ENCODE measurements around the gene PARP16.

PARP16 gene

GRCh38 chr15:65333148-65333820 is 46.6 kb upstream of the PARP16 start:
- no peak for DNase-seq
- Histone ChIP-seq H3K27me3 (ENCODE audit: insufficient read depth, low read length) (no peaks in the 10 kb centered on the region), H2AK5ac (ENCODE audit: low read length) (no peak overlapping the region), H2AFZ (ENCODE audit: insufficient read depth, low read length, poor library complexity) (no peak overlapping the region), H3K23ac (ENCODE audit: low read length) (no peak overlapping the region), H3K14ac (ENCODE audit: low read length) (no peak overlapping the region), H3K36me3 (ENCODE audit: control insufficient read depth in 1 of 2, insufficient read depth in 2 of 2, low read length in 2 of 2) (peaks cover 54 to 62% of the 10 kb centered on the region in 2 experiments), H4K12ac (ENCODE audit: low read depth, low read length) (no peak overlapping the region), H4K91ac (ENCODE audit: low read depth, low read length) (no peak overlapping the region), H3K79me1 (ENCODE audit: low read length) (no peaks in the 10 kb centered on the region), H3K9me3 (ENCODE audit: insufficient read depth, low read depth, low read length) (peaks cover 2% of the 10 kb centered on the region), H3K9ac (ENCODE audit: low read length) (no peak overlapping the region), H3K4me1 (ENCODE audit: control insufficient read depth in 1 of 2, insufficient read depth in 2 of 2, low read length in 2 of 2) (peaks cover 16 to 34% of the 10 kb centered on the region in 2 experiments), H3K79me2 (ENCODE audit: control insufficient read depth, insufficient read depth, low read length, poor library complexity) (peaks cover 2% of the 10 kb centered on the region), H2BK5ac (ENCODE audit: low read depth, low read length, poor library complexity) (no peak overlapping the region), H3K4me3 (ENCODE audit: low read depth, low read length) (no peak overlapping the region), H3K4ac (ENCODE audit: low read depth, low read length) (no peak overlapping the region), H3K18ac (ENCODE audit: low read length) (no peak overlapping the region), H4K8ac (ENCODE audit: low read depth, low read length) (no peak overlapping the region), H2BK12ac (ENCODE audit: low read length) (no peak overlapping the region), H3K27ac (ENCODE audit: low read depth, low read length) (no peak overlapping the region), H2BK120ac (ENCODE audit: insufficient read depth, low read length, poor library complexity) (no peak overlapping the region), H3K4me2 (ENCODE audit: low read length) (no peak overlapping the region)
- no CpG with 5 or more reads among the region's 16 CpGs for WGBS (ENCODE audit: extremely low coverage, insufficient coverage, insufficient read length)

GRCh38 chr15:65332391-65333147 is 45.9 kb upstream of the PARP16 start:
- Histone ChIP-seq H4K12ac (ENCODE audit: low read depth, low read length) (no peak overlapping the region), H3K79me2 (ENCODE audit: control insufficient read depth, insufficient read depth, low read length, poor library complexity) (peaks cover 2% of the 10 kb centered on the region), H3K9me3 (ENCODE audit: insufficient read depth, low read depth, low read length) (peaks cover 2% of the 10 kb centered on the region), H3K4me1 (ENCODE audit: control insufficient read depth in 1 of 2, insufficient read depth in 2 of 2, low read length in 2 of 2) (peaks cover 14 to 29% of the 10 kb centered on the region in 2 experiments), H3K4me3 (ENCODE audit: low read depth, low read length) (no peak overlapping the region), H3K27me3 (ENCODE audit: insufficient read depth, low read length) (no peaks in the 10 kb centered on the region), H3K4me2 (ENCODE audit: low read length) (no peak overlapping the region), H2AK5ac (ENCODE audit: low read length) (no peak overlapping the region), H4K91ac (ENCODE audit: low read depth, low read length) (no peak overlapping the region), H2BK120ac (ENCODE audit: insufficient read depth, low read length, poor library complexity) (no peak overlapping the region), H2BK12ac (ENCODE audit: low read length) (no peak overlapping the region), H3K36me3 (ENCODE audit: control insufficient read depth in 1 of 2, insufficient read depth in 2 of 2, low read length in 2 of 2) (peaks cover 61 to 67% of the 10 kb centered on the region in 2 experiments), H3K18ac (ENCODE audit: low read length) (no peak overlapping the region), H3K23ac (ENCODE audit: low read length) (no peak overlapping the region), H3K14ac (ENCODE audit: low read length) (no peak overlapping the region), H3K4ac (ENCODE audit: low read depth, low read length) (no peak overlapping the region), H2AFZ (ENCODE audit: insufficient read depth, low read length, poor library complexity) (no peak overlapping the region), H4K8ac (ENCODE audit: low read depth, low read length) (no peak overlapping the region), H3K9ac (ENCODE audit: low read length) (no peak overlapping the region), H2BK5ac (ENCODE audit: low read depth, low read length, poor library complexity) (no peak overlapping the region), H3K27ac (ENCODE audit: low read depth, low read length) (no peak overlapping the region), H3K79me1 (ENCODE audit: low read length) (no peaks in the 10 kb centered on the region)
- DNase-seq, result no peak
- WGBS (ENCODE audit: extremely low coverage, insufficient coverage, insufficient read length), result no CpG with 5 or more reads among the region's 31 CpGs

- H4K91ac ChIP-seq (ENCODE audit: low read depth, low read length), result no peak overlapping the region
- no peak for DNase-seq
- H3K23ac ChIP-seq (ENCODE audit: low read length), result no peak overlapping the region
- H2AFZ ChIP-seq (ENCODE audit: insufficient read depth, low read length, poor library complexity), result no peak overlapping the region
- no peak overlapping the region for H2BK120ac ChIP-seq (ENCODE audit: insufficient read depth, low read length, poor library complexity)
- no peak overlapping the region for H3K4me3 ChIP-seq (ENCODE audit: low read depth, low read length)
- H3K79me2 ChIP-seq (ENCODE audit: control insufficient read depth, insufficient read depth, low read length, poor library complexity), result no peaks in the 10 kb centered on the region
- H3K9ac ChIP-seq (ENCODE audit: low read length), result no peak overlapping the region
- no CpG with 5 or more reads among the region's 7 CpGs for WGBS (ENCODE audit: extremely low coverage, insufficient coverage, insufficient read length)
- H2BK12ac ChIP-seq (ENCODE audit: low read length), result no peak overlapping the region
- no peaks in the 10 kb centered on the region for H3K79me1 ChIP-seq (ENCODE audit: low read length)
- H3K14ac ChIP-seq (ENCODE audit: low read length), result no peak overlapping the region
- H3K9me3 ChIP-seq (ENCODE audit: insufficient read depth, low read depth, low read length), result peaks cover 2% of the 10 kb centered on the region
- peaks cover 15 to 24% of the 10 kb centered on the region in 2 experiments for H3K4me1 ChIP-seq (ENCODE audit: control insufficient read depth in 1 of 2, insufficient read depth in 2 of 2, low read length in 2 of 2)
- no peak overlapping the region for H4K8ac ChIP-seq (ENCODE audit: low read depth, low read length)
- no peak overlapping the region for H4K12ac ChIP-seq (ENCODE audit: low read depth, low read length)
- no peak overlapping the region for H2BK5ac ChIP-seq (ENCODE audit: low read depth, low read length, poor library complexity)
- H3K27me3 ChIP-seq (ENCODE audit: insufficient read depth, low read length), result no peaks in the 10 kb centered on the region
- H3K4me2 ChIP-seq (ENCODE audit: low read length), result no peak overlapping the region
- no peak overlapping the region for H3K18ac ChIP-seq (ENCODE audit: low read length)
- H2AK5ac ChIP-seq (ENCODE audit: low read length), result no peak overlapping the region
- H3K36me3 ChIP-seq (ENCODE audit: control insufficient read depth in 1 of 2, insufficient read depth in 2 of 2, low read length in 2 of 2), result peaks cover 61 to 67% of the 10 kb centered on the region in 2 experiments
- no peak overlapping the region for H3K4ac ChIP-seq (ENCODE audit: low read depth, low read length)
- no peak overlapping the region for H3K27ac ChIP-seq (ENCODE audit: low read depth, low read length)
Measured at GRCh38 chr15:65331811-65332210, 45.1 kb upstream of the PARP16 start.

GRCh38 chr15:65330934-65331645 is 44.4 kb upstream of the PARP16 start:
- Histone ChIP-seq H2AFZ (ENCODE audit: insufficient read depth, low read length, poor library complexity) (no peak overlapping the region), H3K79me2 (ENCODE audit: control insufficient read depth, insufficient read depth, low read length, poor library complexity) (no peaks in the 10 kb centered on the region), H3K36me3 (ENCODE audit: control insufficient read depth in 1 of 2, insufficient read depth in 2 of 2, low read length in 2 of 2) (peaks cover 61 to 67% of the 10 kb centered on the region in 2 experiments), H2BK12ac (ENCODE audit: low read length) (no peak overlapping the region), H3K27me3 (ENCODE audit: insufficient read depth, low read length) (no peaks in the 10 kb centered on the region), H3K4me2 (ENCODE audit: low read length) (no peak overlapping the region), H2BK120ac (ENCODE audit: insufficient read depth, low read length, poor library complexity) (no peak overlapping the region), H3K4me1 (ENCODE audit: control insufficient read depth in 1 of 2, insufficient read depth in 2 of 2, low read length in 2 of 2) (peaks cover 15 to 27% of the 10 kb centered on the region in 2 experiments), H3K18ac (ENCODE audit: low read length) (no peak overlapping the region), H3K14ac (ENCODE audit: low read length) (no peak overlapping the region), H4K8ac (ENCODE audit: low read depth, low read length) (no peak overlapping the region), H2BK5ac (ENCODE audit: low read depth, low read length, poor library complexity) (no peak overlapping the region), H4K12ac (ENCODE audit: low read depth, low read length) (no peak overlapping the region), H3K4me3 (ENCODE audit: low read depth, low read length) (no peak overlapping the region), H3K23ac (ENCODE audit: low read length) (no peak overlapping the region), H4K91ac (ENCODE audit: low read depth, low read length) (no peak overlapping the region), H3K79me1 (ENCODE audit: low read length) (no peaks in the 10 kb centered on the region), H3K9me3 (ENCODE audit: insufficient read depth, low read depth, low read length) (peaks cover 2% of the 10 kb centered on the region), H3K9ac (ENCODE audit: low read length) (no peak overlapping the region), H2AK5ac (ENCODE audit: low read length) (no peak overlapping the region), H3K4ac (ENCODE audit: low read depth, low read length) (no peak overlapping the region), H3K27ac (ENCODE audit: low read depth, low read length) (no peak overlapping the region)
- DNase-seq, result no peak
- WGBS (ENCODE audit: extremely low coverage, insufficient coverage, insufficient read length), result no CpG with 5 or more reads among the region's 22 CpGs
